T-helper 1 cell treated with Interleukin-12 subunit alpha and Interleukin-12 subunit beta and Interleukin-4 antibody, amounts not matched to agents 30 ng/mL and 1 ng/mL, for 36 hours (primary cell): ENCODE results near the gene AAR2. TPM values are rescaled to one million over a fixed set of nuclear protein-coding genes. Genes with fewer than 3 reads are reported as not detected.

Source experiments
- intact Hi-C: fragments of 100-400 bp; cut with micrococcal nuclease; formaldehyde crosslinking; loops from one replicate; pipeline ENCODE4 v1.15.1; 2024
- total RNA-seq: library from RNA; stranded (reverse); gene quantifications from 2 replicates; pipeline ENCODE4 v1.2.3, GENCODE V29; 2022

The AAR2 gene
- total RNA-seq, 1 donor from 2014 or later, result 29.1 TPM

GRCh38 chr20:36217226-36217625, 19.1 kb upstream of the AAR2 start:
- intact Hi-C loops, result no loop called here

DNA sequence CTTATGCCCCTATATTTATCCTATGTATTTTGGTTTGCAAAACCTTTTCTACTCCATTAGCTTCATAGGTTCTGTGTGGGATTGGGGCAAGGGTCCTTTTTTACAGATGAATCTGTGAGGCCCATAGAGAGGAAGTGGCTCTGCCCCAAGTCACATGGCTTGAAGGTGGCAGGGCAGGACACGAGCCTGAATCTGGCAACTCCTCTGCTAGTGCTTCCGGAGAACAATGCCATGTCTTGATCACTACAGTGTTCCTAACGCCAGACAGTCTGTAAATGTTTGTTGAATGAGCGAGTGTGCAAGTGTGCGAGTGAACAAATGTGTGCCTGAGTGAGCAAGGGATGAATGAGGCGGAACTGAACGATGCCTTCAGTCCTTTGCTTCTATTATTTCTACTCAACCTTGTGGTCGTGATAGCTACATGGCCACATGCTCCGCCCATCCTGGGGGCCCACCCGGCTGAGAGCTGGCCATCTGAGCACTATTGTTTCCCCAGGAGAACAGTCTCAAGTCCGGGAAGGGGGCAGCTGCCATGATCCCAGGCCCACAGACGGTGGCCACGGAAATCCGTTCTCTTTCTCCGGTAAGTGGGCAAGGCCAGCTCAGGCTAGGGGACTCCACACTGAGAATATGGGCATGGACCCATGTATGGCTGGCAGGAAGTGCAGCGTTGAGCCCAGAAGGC, 17.8 kb upstream of the AAR2 start:
- intact Hi-C loops, result no loop called here

DNA sequence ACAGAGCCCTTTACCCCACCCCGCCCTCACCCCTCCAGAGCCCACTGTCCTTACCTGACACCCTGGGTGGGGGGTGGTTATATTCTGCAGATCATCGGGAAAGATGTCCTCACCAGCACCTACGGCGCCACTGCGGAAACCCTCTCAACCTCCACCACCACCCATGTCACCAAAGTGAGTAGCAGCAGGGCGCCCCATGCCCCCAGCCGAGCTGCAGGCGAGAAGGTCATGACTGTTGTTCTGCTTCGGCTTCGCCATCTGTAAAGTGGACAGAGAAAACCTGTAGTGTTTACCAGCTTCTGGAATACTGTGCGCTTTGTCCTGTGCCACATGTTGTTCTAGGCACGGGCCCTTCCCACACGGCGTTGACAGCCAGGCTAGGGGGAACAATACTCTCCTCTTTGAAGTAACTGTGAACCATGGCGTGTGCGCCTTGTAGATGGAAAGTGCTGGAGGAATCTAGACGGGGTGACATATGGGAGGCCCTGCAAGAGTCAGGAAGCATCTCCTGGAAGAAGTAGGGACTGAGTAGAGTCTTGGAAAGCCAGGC, 16.5 kb upstream of the AAR2 start:
- intact Hi-C loops, result no loop called here

GRCh38 chr20:36225666-36226065, 10.6 kb upstream of the AAR2 start:
- intact Hi-C loops, result no loop called here

DNA sequence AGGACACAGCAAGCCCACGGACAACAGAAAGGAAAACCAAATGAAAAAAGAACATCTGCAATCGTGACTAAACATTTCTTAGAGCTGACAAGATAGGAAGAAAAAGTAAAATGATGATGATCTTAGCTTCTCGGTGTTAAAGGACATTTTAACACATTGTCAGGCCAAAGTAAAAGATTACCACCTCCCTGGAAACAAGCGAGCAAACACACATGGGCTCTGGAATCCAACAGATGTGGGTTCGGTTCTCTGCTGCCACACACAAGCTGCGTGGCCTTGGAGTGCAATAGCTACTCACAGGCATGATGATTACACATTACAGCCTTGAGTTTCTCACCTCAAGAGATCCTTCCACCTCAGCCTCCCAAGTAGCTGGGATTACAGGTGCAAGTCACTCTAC, 7.5 kb upstream of the AAR2 start:
- intact Hi-C loops, result no loop called here

- intact Hi-C loops, result loop anchor here (10.0 kb wide), 1 partner anchor 345 kb away; the partner anchor contains the start of gene TGIF2
Observed at GRCh38 chr20:36230019-36230418, 6.3 kb upstream of the AAR2 start.

GRCh38 chr20:36231331-36231730, 4.9 kb upstream of the AAR2 start:
- intact Hi-C loops, result loop anchor here (10.0 kb wide), 1 partner anchor 343 kb away; the partner anchor contains the start of gene TGIF2

DNA sequence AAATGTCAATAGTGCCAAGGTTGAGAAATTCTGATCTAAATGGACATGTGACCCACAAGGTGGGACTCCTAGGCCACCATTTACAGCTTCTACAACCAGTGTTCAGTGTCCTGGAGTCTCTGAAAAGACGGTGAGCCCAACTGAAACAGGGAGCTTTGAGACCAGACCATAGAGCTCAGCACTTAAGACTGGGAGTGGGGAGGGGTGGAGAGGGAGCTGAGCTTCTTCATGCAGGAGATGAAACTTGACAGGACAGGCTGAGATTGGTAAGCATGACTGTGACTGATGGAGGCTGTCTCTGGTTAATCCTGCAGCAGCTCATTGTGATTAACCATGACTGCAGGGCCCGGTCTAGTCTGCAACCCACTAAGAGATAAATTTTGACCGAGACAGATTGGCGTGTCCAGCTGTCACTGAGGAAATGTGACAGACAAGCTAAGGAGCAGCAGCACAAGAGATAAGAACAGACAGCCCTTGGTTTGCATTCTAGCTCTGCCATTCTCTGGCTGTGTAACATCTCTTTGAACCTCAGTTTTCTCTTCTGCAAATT, 1.4 kb upstream of the AAR2 start:
- intact Hi-C loops, result loop anchor here (5.0 to 10.0 kb wide), 2 partner anchors 340 to 958 kb away; partner anchors contain the start of genes MMP24OS and TGIF2

GRCh38 chr20:36236786-36237121, 476 bp downstream of the AAR2 start:
- intact Hi-C loops, result loop anchor here (2.0 to 10.0 kb wide), 4 partner anchors 186 to 959 kb away; partner anchors contain the start of genes MMP24OS and TGIF2

- intact Hi-C loops, result loop anchor here (2.0 to 10.0 kb wide), 4 partner anchors 187 to 960 kb away; partner anchors contain the start of genes MMP24OS and TGIF2
Observed at GRCh38 chr20:36237477-36237876, 1.2 kb downstream of the AAR2 start.

DNA sequence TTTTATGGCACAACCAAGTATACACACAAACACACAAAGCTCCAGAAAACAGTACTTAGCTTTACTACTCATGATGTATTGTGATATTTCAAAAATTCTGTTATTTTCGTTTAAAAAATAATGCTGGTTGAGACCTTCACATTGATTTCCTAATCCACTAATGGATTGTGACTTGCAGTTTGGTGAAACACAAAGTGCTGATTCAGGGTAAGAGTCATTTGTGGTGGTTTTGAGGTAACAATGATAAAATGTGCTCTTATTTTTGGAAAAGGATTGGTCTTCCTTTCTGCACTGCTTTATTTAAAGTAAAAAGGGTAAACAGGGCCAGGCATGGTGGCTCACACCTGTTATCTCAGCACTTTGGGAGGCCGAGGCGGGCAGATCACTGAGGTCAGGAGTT, 1.9 kb downstream of the AAR2 start:
- intact Hi-C loops, result loop anchor here (5.0 to 10.0 kb wide), 2 partner anchors 337 to 961 kb away; partner anchors contain the start of genes MMP24OS and TGIF2

DNA sequence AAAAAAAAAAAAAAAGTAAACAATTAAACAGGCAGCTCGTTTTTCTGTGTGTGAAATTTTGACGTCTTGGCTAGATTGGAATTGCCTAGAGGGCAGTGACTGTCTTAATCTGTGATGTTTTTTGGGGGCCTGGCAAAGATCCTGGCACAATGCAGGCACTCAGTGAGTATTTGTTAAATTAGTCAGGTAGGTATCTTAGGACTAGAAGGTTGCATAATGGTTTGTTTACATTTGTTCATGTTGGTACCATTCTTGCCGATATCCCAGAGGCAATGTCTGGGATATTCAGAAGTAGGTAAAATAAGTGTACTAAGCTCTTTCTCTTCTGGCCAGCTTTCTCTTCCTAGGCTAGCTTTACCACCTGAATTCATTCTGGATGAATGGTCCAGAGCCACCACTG, 2.5 kb downstream of the AAR2 start:
- intact Hi-C loops, result loop anchor here (5.0 to 10.0 kb wide), 2 partner anchors 336 to 961 kb away; partner anchors contain the start of genes MMP24OS and TGIF2

DNA sequence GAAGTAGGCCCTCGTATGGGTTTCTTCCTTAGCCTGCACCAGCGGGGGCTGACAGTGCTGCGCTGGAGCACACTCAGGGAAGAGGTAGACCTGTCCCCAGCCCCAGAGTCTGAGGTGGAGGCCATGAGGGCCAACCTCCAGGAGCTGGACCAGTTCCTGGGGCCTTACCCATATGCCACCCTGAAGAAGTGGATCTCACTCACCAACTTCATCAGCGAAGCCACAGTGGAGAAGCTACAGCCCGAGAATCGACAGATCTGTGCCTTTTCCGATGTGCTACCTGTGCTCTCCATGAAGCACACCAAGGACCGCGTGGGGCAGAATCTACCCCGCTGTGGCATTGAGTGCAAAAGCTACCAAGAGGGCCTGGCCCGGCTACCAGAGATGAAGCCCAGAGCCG, 3.8 kb downstream of the AAR2 start:
- intact Hi-C loops, result no loop called here

DNA sequence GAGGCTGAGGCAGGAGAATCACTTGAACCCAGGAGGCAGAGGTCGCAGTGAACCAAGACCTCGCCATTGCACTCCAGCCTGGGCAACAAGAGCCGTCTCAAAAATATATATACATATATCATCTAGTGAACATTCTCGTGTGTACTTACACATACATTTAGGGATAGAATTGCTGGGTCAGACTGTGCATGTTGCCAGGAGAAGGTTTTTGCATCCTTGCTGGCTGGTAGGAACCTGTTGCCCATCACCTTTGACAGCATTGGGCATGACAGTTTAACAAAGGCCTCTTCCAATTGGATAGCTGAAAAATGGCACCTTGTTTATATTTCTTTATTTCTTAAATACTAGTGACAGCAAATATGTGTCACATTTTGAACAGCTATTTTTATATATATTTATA, 5.4 kb downstream of the AAR2 start:
- intact Hi-C loops, result no loop called here

DNA sequence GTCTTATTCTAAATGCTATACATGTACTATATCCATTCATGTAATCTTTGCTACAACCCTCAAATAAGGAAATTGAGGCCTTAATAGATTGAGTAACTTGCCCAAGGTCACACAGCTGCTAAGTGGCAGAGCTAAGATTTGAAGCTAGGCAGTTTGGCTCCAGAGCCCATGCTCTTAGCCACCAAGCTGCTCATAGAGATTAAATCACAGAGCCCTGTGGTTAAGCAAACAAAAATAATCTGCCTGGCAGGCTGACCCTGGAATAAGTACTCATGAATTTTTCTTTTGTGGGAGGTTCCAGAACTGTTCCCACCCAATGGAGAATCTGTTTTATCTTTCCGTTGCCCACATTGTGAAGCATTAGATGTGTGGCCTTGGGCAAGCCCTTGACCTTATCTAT, 7.4 kb downstream of the AAR2 start:
- intact Hi-C loops, result no loop called here

DNA sequence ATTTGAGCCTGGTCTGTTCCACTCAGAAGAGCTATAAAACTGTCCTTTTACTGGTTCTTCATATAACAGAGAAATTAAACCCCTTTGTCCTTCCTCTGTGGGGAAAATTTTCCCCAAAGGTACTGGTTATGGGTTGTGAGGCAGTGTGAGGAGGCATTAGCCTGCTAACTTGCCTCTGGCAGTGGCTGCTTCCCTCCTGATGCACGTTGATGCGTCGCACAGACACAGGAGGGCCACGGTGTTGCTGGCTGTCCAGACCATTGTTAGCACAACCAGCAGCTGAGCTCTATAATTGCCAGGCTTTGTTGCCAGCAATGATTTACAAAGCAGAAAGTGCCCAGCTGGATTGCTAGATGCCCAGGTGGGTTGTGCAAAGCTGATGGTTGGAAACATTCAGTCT, 10.1 kb downstream of the AAR2 start:
- intact Hi-C loops, result no loop called here

- intact Hi-C loops, result no loop called here
Observed at GRCh38 chr20:36248836-36249235, 12.6 kb downstream of the AAR2 start.

GRCh38 chr20:36249450-36249849, 13.2 kb downstream of the AAR2 start:
- intact Hi-C loops, result no loop called here

DNA sequence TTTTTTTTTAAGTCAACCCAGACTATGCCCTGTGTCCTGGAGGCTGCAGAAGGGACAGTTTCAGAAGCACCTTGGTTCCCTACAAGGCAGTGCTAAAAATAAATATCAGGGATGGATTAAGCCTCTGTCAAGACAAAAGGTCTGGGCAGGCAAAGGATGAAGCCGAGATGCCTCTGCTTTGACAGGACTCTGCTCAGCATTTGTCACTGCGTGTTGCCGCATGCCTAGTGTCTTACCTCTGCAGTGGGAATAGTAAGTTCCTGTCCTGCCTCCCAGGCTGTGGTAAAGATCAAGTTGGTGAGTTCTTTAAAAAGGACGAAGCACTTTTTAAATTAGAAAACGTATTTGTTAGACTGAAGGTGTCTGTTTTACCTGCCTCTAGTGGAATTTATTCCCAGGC, 15.1 kb downstream of the AAR2 start:
- intact Hi-C loops, result no loop called here

DNA sequence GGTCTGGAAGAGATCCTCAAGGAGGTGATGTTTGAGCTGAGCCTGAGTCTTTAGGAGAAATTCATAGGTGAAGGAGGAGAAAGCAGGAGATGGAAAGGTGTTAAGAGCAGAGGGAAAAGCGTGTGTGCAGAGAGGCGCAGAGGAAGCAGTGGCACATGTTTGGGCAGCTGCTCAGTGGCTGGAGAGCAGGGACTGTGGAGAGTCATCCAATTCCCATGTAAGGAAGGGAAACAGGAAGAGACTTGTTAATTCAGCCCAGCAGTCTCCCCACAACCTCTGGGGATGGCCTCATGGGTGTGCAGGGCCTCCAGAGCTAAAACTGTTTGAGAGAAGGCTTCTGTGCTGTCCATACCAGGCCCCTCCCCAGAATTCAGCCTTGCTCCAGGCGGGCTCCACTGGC, 16.2 kb downstream of the AAR2 start:
- intact Hi-C loops, result no loop called here

GRCh38 chr20:36253036-36253435, 16.8 kb downstream of the AAR2 start:
- intact Hi-C loops, result no loop called here

GRCh38 chr20:36254076-36254475, 17.8 kb downstream of the AAR2 start:
- intact Hi-C loops, result no loop called here

DNA sequence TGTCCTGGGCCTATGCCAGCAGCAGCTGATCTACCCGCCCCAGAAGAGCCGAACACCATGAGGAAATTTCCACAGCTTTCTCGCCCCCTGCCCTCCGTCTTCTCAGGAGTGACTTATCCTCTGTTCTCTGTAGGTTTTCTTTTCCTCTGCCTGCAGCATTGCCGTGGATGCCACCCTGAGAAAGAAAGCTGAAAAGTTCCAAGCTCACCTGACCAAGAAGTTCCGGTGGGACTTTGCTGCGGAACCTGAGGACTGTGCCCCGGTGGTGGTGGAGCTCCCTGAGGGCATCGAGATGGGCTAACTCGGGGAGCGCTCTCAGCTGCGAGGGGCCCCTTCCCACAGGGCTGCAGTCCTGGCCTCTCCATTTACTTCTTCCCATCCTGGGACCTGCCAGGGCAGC, 19.2 kb downstream of the AAR2 start:
- intact Hi-C loops, result no loop called here
